ENCODE results near the gene LAMTOR1.

DNA sequence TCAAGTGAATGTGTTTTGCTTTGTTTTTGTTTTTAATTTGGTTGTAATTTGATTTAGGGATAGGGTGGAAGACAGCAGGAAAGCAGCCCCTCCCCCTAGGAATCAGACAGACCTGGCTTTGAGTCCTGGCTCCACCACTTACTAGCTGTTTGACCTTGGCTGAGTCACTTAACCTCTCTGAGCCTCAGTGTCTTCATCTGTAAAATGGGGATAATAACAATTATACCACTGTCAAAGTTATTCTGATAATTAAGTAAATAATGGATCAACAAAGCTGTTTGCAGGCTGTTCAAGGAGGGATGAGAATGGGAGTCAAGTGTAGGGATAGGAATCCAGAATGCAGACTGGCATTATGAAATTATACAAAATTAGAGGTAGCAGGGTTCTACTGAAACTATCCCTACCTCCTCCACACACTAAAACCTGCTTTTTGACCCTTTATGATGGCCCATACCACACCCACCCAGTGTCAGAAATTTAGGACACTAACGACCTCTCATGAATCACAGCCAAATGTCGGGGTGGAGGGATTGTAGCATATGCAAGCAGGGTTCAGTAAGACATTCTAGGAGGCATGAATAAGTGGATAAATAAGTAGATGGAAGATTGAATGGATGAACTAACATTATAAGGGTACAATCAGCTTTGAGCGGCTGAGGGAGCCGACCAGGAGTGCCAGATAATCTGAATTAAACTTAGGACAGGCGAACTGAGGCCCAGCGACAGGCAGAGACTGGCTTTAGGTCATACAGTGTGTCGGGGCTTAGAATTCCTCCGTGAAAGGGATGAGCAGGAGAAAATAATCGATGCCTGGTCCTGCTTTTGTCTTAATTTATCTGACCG is 8.4 kb upstream of the LAMTOR1 start:
- TF ChIP-seq POLR2AphosphoS5 (IDR thresholded peaks at IDR 0.05) = no peak
- TF ChIP-seq, protein P1, sequence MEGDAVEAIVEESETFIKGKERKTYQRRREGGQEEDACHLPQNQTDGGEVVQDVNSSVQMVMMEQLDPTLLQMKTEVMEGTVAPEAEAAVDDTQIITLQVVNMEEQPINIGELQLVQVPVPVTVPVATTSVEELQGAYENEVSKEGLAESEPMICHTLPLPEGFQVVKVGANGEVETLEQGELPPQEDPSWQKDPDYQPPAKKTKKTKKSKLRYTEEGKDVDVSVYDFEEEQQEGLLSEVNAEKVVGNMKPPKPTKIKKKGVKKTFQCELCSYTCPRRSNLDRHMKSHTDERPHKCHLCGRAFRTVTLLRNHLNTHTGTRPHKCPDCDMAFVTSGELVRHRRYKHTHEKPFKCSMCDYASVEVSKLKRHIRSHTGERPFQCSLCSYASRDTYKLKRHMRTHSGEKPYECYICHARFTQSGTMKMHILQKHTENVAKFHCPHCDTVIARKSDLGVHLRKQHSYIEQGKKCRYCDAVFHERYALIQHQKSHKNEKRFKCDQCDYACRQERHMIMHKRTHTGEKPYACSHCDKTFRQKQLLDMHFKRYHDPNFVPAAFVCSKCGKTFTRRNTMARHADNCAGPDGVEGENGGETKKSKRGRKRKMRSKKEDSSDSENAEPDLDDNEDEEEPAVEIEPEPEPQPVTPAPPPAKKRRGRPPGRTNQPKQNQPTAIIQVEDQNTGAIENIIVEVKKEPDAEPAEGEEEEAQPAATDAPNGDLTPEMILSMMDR (IDR thresholded peaks at IDR 0.05) = no peak
- TF ChIP-seq POLR2A (IDR thresholded peaks at IDR 0.05) = no peak

Measured in breast epithelium (tissue), 3 donors.